ENCODE results near the gene TCF7L1.
A peak's percentile ranks its signal among the peaks of the same experiment; 100 is the strongest.
"Not testable (repeated sequence)": the region's sequence is repeated elsewhere in the genome, so short reads cannot be mapped to it uniquely, and the experiment has no call there.

The TCF7L1 gene

GRCh38 chr2:85329181-85329651 is 196.0 kb downstream of the TCF7L1 start:
- DNase-seq = peak; percentile 71

- not testable (repeated sequence) for DNase-seq
These were observed 196.5 kb downstream of the TCF7L1 start for GRCh38 chr2:85329701-85330100.

GRCh38 chr2:85330839-85331636 is 197.8 kb downstream of the TCF7L1 start:
- no peak for DNase-seq

GRCh38 chr2:85333877-85334276 is 200.7 kb downstream of the TCF7L1 start:
- not testable (repeated sequence) for DNase-seq

- DNase-seq = no peak
These were observed 201.7 kb downstream of the TCF7L1 start for GRCh38 chr2:85334928-85335327.

- no peak for DNase-seq
These were observed 207.1 kb downstream of the TCF7L1 start for GRCh38 chr2:85340034-85340892.

- no peak for DNase-seq
These were observed 208.3 kb downstream of the TCF7L1 start for GRCh38 chr2:85341269-85342029.

GRCh38 chr2:85342156-85342555 is 209.0 kb downstream of the TCF7L1 start:
- no peak for DNase-seq

GRCh38 chr2:85343207-85343895 is 210.2 kb downstream of the TCF7L1 start:
- DNase-seq = not testable (repeated sequence)

- no peak for DNase-seq
These were observed 211.3 kb downstream of the TCF7L1 start for GRCh38 chr2:85344356-85344954.

- no peak for DNase-seq
These were observed 214.4 kb downstream of the TCF7L1 start for GRCh38 chr2:85347599-85347998.

GRCh38 chr2:85353876-85354285 is 220.7 kb downstream of the TCF7L1 start:
- DNase-seq = peak; percentile 46

- DNase-seq = peak; percentile 100
These were observed 221.3 kb downstream of the TCF7L1 start, which contains the start of the genes ELMOD3 and RETSAT for GRCh38 chr2:85354286-85355072. Gene ELMOD3, plus strand, starts transcription at chr2:85354769. Its CDS starts 2,430 bp downstream, at chr2:85357199. Gene RETSAT, minus strand, starts transcription at chr2:85354528. Its CDS starts 21 bp downstream, at chr2:85354507.

- DNase-seq = peak; percentile 15
These were observed 221.8 kb downstream of the TCF7L1 start for GRCh38 chr2:85355073-85355410.

GRCh38 chr2:85355521-85355920 is 222.3 kb downstream of the TCF7L1 start:
- peak; percentile 27 for DNase-seq

GRCh38 chr2:85356186-85356585 is 223.0 kb downstream of the TCF7L1 start:
- no peak for DNase-seq

GRCh38 chr2:85357736-85358135 is 224.5 kb downstream of the TCF7L1 start:
- DNase-seq = no peak

Measured in hematopoietic multipotent progenitor cell treated with erythropoietin and hydrocortisone succinate and interleukin-3 and kit ligand, for 6 days (in vitro differentiated cells).